NCI-H510A treated with DMSO at 0.1 percent for 48 hours (cell line): Measurements from ENCODE around the gene WIPF3.
A peak's percentile ranks its signal among the peaks of the same experiment; 100 is the strongest.

ENCODE experiments used
- DNase-seq: peaks from one replicate; lab custom pipeline; 2025; lab: John Stamatoyannopoulos, UW

The WIPF3 gene

GRCh38 chr7:29809533-29810155, 3.3 kb downstream of the WIPF3 start:
- DNase-seq: peak; percentile 53

- DNase-seq: no peak
Measured at GRCh38 chr7:29810297-29810696, 4.0 kb downstream of the WIPF3 start.

- DNase-seq: no peak
Measured at GRCh38 chr7:29810813-29811482, 4.6 kb downstream of the WIPF3 start.

- peak; percentile 86 for DNase-seq
Measured at GRCh38 chr7:29811586-29811985, 5.3 kb downstream of the WIPF3 start.

- DNase-seq: no peak
Measured at GRCh38 chr7:29812185-29812876, 6.0 kb downstream of the WIPF3 start.

- DNase-seq: no peak
Measured at GRCh38 chr7:29815181-29816105, 9.1 kb downstream of the WIPF3 start.

GRCh38 chr7:29818308-29818707, 12.0 kb downstream of the WIPF3 start:
- DNase-seq: no peak

- no peak for DNase-seq
Measured at GRCh38 chr7:29825775-29826529, 19.6 kb downstream of the WIPF3 start.

- DNase-seq: no peak
Measured at GRCh38 chr7:29826530-29826822, 20.2 kb downstream of the WIPF3 start.

- DNase-seq: no peak
Measured at GRCh38 chr7:29826904-29827303, 20.6 kb downstream of the WIPF3 start.

- DNase-seq: no peak
Measured at GRCh38 chr7:29831705-29832104, 25.4 kb downstream of the WIPF3 start.

- no peak for DNase-seq
Measured at GRCh38 chr7:29833929-29834328, 27.6 kb downstream of the WIPF3 start.

GRCh38 chr7:29835718-29836117, 29.4 kb downstream of the WIPF3 start:
- DNase-seq: no peak

GRCh38 chr7:29839302-29839701, 33.0 kb downstream of the WIPF3 start:
- DNase-seq: no peak

- DNase-seq: no peak
Measured at GRCh38 chr7:29839921-29840320, 33.6 kb downstream of the WIPF3 start.

GRCh38 chr7:29840701-29841100, 34.4 kb downstream of the WIPF3 start:
- DNase-seq: no peak

GRCh38 chr7:29841926-29842701, 35.8 kb downstream of the WIPF3 start:
- DNase-seq: no peak

GRCh38 chr7:29843093-29843492, 36.8 kb downstream of the WIPF3 start:
- no peak for DNase-seq

- DNase-seq: peak; percentile 18
Measured at GRCh38 chr7:29843726-29844125, 37.4 kb downstream of the WIPF3 start.

- no peak for DNase-seq
Measured at GRCh38 chr7:29844559-29844958, 38.3 kb downstream of the WIPF3 start.

GRCh38 chr7:29847496-29847895, 41.2 kb downstream of the WIPF3 start:
- DNase-seq: no peak
